Stomach (tissue), 4 donors: ENCODE measurements around the gene MXI1.

Source experiments
- CTCF ChIP-seq, 7 experiments: fragments of 450-650 bp in 4 of 7; fragments of 200-600 bp in 3 of 7; sonication (generic) in 3 of 7; IDR thresholded peaks; one replicate each; pipeline ENCODE4 v1.5.1; 2016 to 2019; ENCODE audit warnings: antibody characterized with exemption in 7 of 7, control low read depth in 2 of 7, mild to moderate bottlenecking in 1 of 7
- EP300 ChIP-seq: sonication (generic); formaldehyde crosslinking; IDR thresholded peaks from one replicate; pipeline ENCODE4 v1.6.1; 2017; ENCODE audit warnings: antibody characterized with exemption
- POLR2AphosphoS5 ChIP-seq, 3 donors: sonication (generic); formaldehyde crosslinking; IDR thresholded peaks; one replicate each; pipeline ENCODE4 v1.6.1; 2016; ENCODE audit warnings: antibody characterized with exemption in 3 of 3

- no peak for TF ChIP-seq CTCF (IDR thresholded peaks at IDR 0.05)
- TF ChIP-seq POLR2AphosphoS5 (IDR thresholded peaks at IDR 0.05), result no peak
- no peak for TF ChIP-seq EP300
These were observed 14.9 kb upstream of the MXI1 start for GRCh38 chr10:110192552-110192951.
